ENCODE results near the gene TMCO4.

Gene TMCO4

GRCh38 chr1:19654886-19655717, 144.6 kb downstream of the TMCO4 start:
- no peak for ATAC-seq
- TF ChIP-seq CSRNP3 (CRISPR knock-in tag; IDR thresholded peaks at IDR 0.05) (no peak), ZFP30 (CRISPR knock-in tag; IDR thresholded peaks at IDR 0.05) (no peak), PPARA (CRISPR knock-in tag; IDR thresholded peaks at IDR 0.05; ENCODE audit: borderline replicate concordance) (no peak), ZC3H10 (CRISPR knock-in tag; IDR thresholded peaks at IDR 0.05) (no peak), TSHZ2 (CRISPR knock-in tag; IDR thresholded peaks at IDR 0.05) (no peak), RARB (CRISPR knock-in tag; IDR thresholded peaks at IDR 0.05) (no peak), CSDC2 (CRISPR knock-in tag; IDR thresholded peaks at IDR 0.05) (no peak), GLIS3 (CRISPR knock-in tag; IDR thresholded peaks at IDR 0.05) (no peak), ZFP3 (CRISPR knock-in tag; IDR thresholded peaks at IDR 0.05) (no peak), ARNTL (CRISPR knock-in tag; IDR thresholded peaks at IDR 0.05; ENCODE audit: borderline replicate concordance, low read depth) (no peak), ZNF8 (CRISPR knock-in tag; IDR thresholded peaks at IDR 0.05) (no peak), OSR1 (CRISPR knock-in tag; IDR thresholded peaks at IDR 0.05) (no peak), BACH2 (CRISPR knock-in tag; IDR thresholded peaks at IDR 0.05; ENCODE audit: borderline replicate concordance) (no peak), CREB5 (CRISPR knock-in tag; IDR thresholded peaks at IDR 0.05; ENCODE audit: low read depth) (no peak), ZNF565 (CRISPR knock-in tag; conservative IDR thresholded peaks at IDR 0.05; ENCODE audit: low read depth) (no peak), TCF4 (CRISPR knock-in tag; IDR thresholded peaks at IDR 0.05; ENCODE audit: borderline replicate concordance) (no peak)
- TF ChIP-seq, protein P1, sequence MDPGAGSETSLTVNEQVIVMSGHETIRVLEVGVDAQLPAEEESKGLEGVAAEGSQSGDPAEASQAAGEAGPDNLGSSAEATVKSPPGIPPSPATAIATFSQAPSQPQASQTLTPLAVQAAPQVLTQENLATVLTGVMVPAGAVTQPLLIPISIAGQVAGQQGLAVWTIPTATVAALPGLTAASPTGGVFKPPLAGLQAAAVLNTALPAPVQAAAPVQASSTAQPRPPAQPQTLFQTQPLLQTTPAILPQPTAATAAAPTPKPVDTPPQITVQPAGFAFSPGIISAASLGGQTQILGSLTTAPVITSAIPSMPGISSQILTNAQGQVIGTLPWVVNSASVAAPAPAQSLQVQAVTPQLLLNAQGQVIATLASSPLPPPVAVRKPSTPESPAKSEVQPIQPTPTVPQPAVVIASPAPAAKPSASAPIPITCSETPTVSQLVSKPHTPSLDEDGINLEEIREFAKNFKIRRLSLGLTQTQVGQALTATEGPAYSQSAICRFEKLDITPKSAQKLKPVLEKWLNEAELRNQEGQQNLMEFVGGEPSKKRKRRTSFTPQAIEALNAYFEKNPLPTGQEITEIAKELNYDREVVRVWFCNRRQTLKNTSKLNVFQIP (CRISPR knock-in tag; IDR thresholded peaks at IDR 0.05; ENCODE audit: borderline replicate concordance, low read depth) = no peak
- TF ChIP-seq, protein P2, sequence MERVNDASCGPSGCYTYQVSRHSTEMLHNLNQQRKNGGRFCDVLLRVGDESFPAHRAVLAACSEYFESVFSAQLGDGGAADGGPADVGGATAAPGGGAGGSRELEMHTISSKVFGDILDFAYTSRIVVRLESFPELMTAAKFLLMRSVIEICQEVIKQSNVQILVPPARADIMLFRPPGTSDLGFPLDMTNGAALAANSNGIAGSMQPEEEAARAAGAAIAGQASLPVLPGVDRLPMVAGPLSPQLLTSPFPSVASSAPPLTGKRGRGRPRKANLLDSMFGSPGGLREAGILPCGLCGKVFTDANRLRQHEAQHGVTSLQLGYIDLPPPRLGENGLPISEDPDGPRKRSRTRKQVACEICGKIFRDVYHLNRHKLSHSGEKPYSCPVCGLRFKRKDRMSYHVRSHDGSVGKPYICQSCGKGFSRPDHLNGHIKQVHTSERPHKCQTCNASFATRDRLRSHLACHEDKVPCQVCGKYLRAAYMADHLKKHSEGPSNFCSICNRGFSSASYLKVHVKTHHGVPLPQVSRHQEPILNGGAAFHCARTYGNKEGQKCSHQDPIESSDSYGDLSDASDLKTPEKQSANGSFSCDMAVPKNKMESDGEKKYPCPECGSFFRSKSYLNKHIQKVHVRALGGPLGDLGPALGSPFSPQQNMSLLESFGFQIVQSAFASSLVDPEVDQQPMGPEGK (CRISPR knock-in tag; IDR thresholded peaks at IDR 0.05; ENCODE audit: borderline replicate concordance) = no peak

- ATAC-seq = no peak
- TF ChIP-seq ZNF70 (CRISPR knock-in tag; IDR thresholded peaks at IDR 0.05) (no peak), CSDC2 (CRISPR knock-in tag; IDR thresholded peaks at IDR 0.05) (no peak), CSRNP3 (CRISPR knock-in tag; IDR thresholded peaks at IDR 0.05) (no peak), ARNTL (CRISPR knock-in tag; IDR thresholded peaks at IDR 0.05; ENCODE audit: borderline replicate concordance, low read depth) (no peak), ZC3H10 (CRISPR knock-in tag; IDR thresholded peaks at IDR 0.05) (no peak), SNAI2 (CRISPR knock-in tag; IDR thresholded peaks at IDR 0.05) (no peak), PPARA (CRISPR knock-in tag; IDR thresholded peaks at IDR 0.05; ENCODE audit: borderline replicate concordance) (no peak), BACH2 (CRISPR knock-in tag; IDR thresholded peaks at IDR 0.05; ENCODE audit: borderline replicate concordance) (no peak), GLIS3 (CRISPR knock-in tag; IDR thresholded peaks at IDR 0.05) (no peak), ZNF565 (CRISPR knock-in tag; conservative IDR thresholded peaks at IDR 0.05; ENCODE audit: low read depth) (no peak), TSHZ2 (CRISPR knock-in tag; IDR thresholded peaks at IDR 0.05) (no peak), RARB (CRISPR knock-in tag; IDR thresholded peaks at IDR 0.05) (no peak), ZFP3 (CRISPR knock-in tag; IDR thresholded peaks at IDR 0.05) (no peak), TCF4 (CRISPR knock-in tag; IDR thresholded peaks at IDR 0.05; ENCODE audit: borderline replicate concordance) (no peak), ZNF8 (CRISPR knock-in tag; IDR thresholded peaks at IDR 0.05) (no peak), OSR1 (CRISPR knock-in tag; IDR thresholded peaks at IDR 0.05) (no peak), ZFP30 (CRISPR knock-in tag; IDR thresholded peaks at IDR 0.05) (no peak)
- TF ChIP-seq, protein P2 (CRISPR knock-in tag; IDR thresholded peaks at IDR 0.05; ENCODE audit: borderline replicate concordance) = no peak
Measured at GRCh38 chr1:19654386-19654785, 145.3 kb downstream of the TMCO4 start.
